HG03196 (cell line): ENCODE data around the gene TCAP.

Experiments
- ATAC-seq: cut with Tn5 transposase; IDR thresholded peaks from one replicate; pipeline ENCODE4 v1.9.1; 2021; ENCODE audit not compliant: unreplicated experiment

The TCAP gene

GRCh38 chr17:39666231-39666600 lies 1.1 kb downstream of the TCAP start:
- no peak for ATAC-seq

GRCh38 chr17:39666601-39667261 lies 1.6 kb downstream of the TCAP start:
- ATAC-seq: no peak

GRCh38 chr17:39667262-39667944 lies 2.3 kb downstream of the TCAP start:
- no peak for ATAC-seq

- no peak for ATAC-seq
Measured at GRCh38 chr17:39667945-39668924, 3.1 kb downstream of the TCAP start, which contains the start of gene PNMT. Gene PNMT (plus strand): TSS chr17:39668453. CDS start chr17:39668476, 23 bp downstream.

GRCh38 chr17:39669897-39670735 lies 5.0 kb downstream of the TCAP start:
- ATAC-seq: no peak

- no peak for ATAC-seq
Measured at GRCh38 chr17:39670746-39671145, 5.6 kb downstream of the TCAP start.

- no peak for ATAC-seq
Measured at GRCh38 chr17:39671651-39672521, 6.7 kb downstream of the TCAP start.

- no peak for ATAC-seq
Measured at GRCh38 chr17:39672522-39673334, 7.6 kb downstream of the TCAP start.

- ATAC-seq: no peak
Measured at GRCh38 chr17:39673335-39674081, 8.4 kb downstream of the TCAP start.

GRCh38 chr17:39674179-39674578 lies 9.0 kb downstream of the TCAP start:
- no peak for ATAC-seq

GRCh38 chr17:39674702-39675389 lies 9.7 kb downstream of the TCAP start:
- no peak for ATAC-seq

GRCh38 chr17:39675390-39676082 lies 10.4 kb downstream of the TCAP start:
- ATAC-seq: no peak

- peak; percentile 42 for ATAC-seq
Measured at GRCh38 chr17:39676198-39676819, 11.2 kb downstream of the TCAP start.

GRCh38 chr17:39677072-39677471 lies 11.9 kb downstream of the TCAP start:
- ATAC-seq: no peak

- ATAC-seq: no peak
Measured at GRCh38 chr17:39677542-39678339, 12.6 kb downstream of the TCAP start.
